OCI-LY3 (cell line): ENCODE data around the gene PEPD.

Experiments
- H2AFZ ChIP-seq: fragments of 200-600, 300-600 bp; shearing (Covaris generic); 2 replicates; pipeline ENCODE4 v1.6.0; 2014; ENCODE audit warnings: antibody characterized with exemption, low read depth, low read length
- H3K27ac ChIP-seq: fragments of 200-600, 300-600 bp; sonication (generic); 2 replicates; pipeline ENCODE4 v1.5.1; 2014; ENCODE audit warnings: mild to moderate bottlenecking, low read length, moderate library complexity, mixed read lengths
- H3K27me3 ChIP-seq: fragments of 200-600, 300-600 bp; sonication (generic); 2 replicates; pipeline ENCODE4 v1.6.1; 2014; ENCODE audit warnings: low read depth, low read length, mixed read lengths
- H3K36me3 ChIP-seq: fragments of 200-600, 300-600 bp; sonication (generic); replicated peaks from 2 replicates; pipeline ENCODE3; 2014; ENCODE audit warnings: low read depth, low read length, mixed read lengths
- H3K4me1 ChIP-seq: fragments of 300-600, 200-600 bp; sonication (generic); 2 replicates; pipeline ENCODE4 v1.6.1; 2014; ENCODE audit warnings: low read length, mixed read lengths
- H3K4me2 ChIP-seq: fragments of 200-600, 300-600 bp; sonication (generic); 2 replicates; pipeline ENCODE4 v1.6.1; 2014; ENCODE audit warnings: low read length, mixed read lengths
- H3K4me3 ChIP-seq: fragments of 300-600, 200-600 bp; sonication (generic); 2 replicates; pipeline ENCODE4 v1.5.1; 2014; ENCODE audit warnings: antibody characterized with exemption, mild to moderate bottlenecking, low read length, moderate library complexity
- H3K79me2 ChIP-seq: fragments of 300-600, 200-600 bp; shearing (Covaris generic); 2 replicates; pipeline ENCODE4 v1.6.1; 2014; ENCODE audit warnings: mild to moderate bottlenecking, low read length, mixed read lengths
- H3K9ac ChIP-seq: fragments of 300-600, 200-600 bp; shearing (Covaris generic); 2 replicates; pipeline ENCODE4 v1.6.0; 2014; ENCODE audit warnings: mild to moderate bottlenecking, low read length, moderate library complexity
- H3K9me3 ChIP-seq: fragments of 200-600, 300-600 bp; shearing (Covaris generic); 2 replicates; pipeline ENCODE4 v1.6.1; 2014; ENCODE audit warnings: low read length, mixed read lengths; ENCODE audit not compliant: insufficient read depth
- H4K20me1 ChIP-seq: fragments of 200-600, 300-600 bp; sonication (generic); 2 replicates; pipeline ENCODE4 v1.6.1; 2016; ENCODE audit warnings: low read length, mixed read lengths; ENCODE audit not compliant: insufficient read depth
- EZH2phosphoT487 ChIP-seq: fragments of 200-600 bp; shearing (Covaris generic); IDR thresholded peaks from 2 replicates; pipeline ENCODE4 v1.6.1; 2018; ENCODE audit warnings: antibody characterized with exemption, mixed run types, low read depth
- TF ChIP-seq, protein P1 (sequence below): fragments of 200-600, 300-600 bp; sonication (generic); IDR thresholded peaks from 2 replicates; pipeline ENCODE4 v1.5.1; 2014; ENCODE audit warnings: antibody characterized with exemption, low read length, low read depth

PEPD gene

DNA sequence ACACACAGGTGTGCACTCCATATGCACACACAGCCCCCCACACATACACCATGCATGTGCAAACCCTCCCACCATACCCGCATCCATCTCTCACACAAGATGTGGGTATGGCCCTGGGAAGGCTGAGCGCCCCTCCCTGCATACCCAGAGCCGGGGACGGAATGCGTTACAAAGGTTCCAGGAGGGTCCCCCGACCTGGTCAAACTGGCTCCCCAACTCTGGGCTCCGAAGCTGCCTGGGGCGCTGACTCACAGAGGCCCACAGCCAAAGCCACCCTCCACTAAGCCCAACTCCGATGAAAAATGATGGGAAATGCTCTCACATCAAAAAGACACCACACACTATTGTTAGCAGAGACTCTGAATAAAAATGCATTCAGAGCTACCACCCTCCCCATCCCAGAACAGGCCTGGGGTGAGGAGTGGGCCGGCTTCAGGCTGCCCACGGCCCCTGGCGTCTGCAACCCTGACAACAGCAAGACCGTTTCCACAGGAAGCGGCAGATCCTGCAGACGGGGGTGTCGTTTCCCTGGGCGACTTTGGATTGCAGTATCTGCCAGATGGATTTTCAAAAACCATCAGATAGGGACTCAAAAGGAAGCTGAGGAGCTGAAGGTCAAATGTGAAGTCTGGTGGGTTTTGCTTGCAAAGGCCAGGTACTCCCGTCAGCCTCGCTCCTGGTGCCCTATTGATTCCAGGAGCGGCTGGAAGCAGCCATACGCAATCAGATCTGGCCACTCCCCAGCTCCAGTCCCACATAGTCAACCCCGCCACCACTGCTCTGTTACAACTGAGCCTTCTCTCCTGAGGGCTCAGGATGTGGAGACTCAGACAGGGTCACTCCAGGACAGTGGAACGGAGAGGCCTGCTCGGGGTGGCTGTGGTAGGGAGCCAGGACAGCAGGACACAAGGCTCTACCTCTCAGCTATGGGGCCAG, 14.3 kb downstream of the PEPD start:
- Histone ChIP-seq H2AFZ (no peak overlapping the region), H3K36me3 (peaks cover 2% of the 10 kb centered on the region), H3K27ac (no peak overlapping the region), H3K4me3 (no peak overlapping the region), H3K79me2 (no peaks in the 10 kb centered on the region), H3K27me3 (no peaks in the 10 kb centered on the region), H3K4me1 (no peaks in the 10 kb centered on the region), H3K9ac (no peak overlapping the region), H4K20me1 (no peaks in the 10 kb centered on the region), H3K9me3 (no peaks in the 10 kb centered on the region), H3K4me2 (no peak overlapping the region)
- TF ChIP-seq, protein P1, sequence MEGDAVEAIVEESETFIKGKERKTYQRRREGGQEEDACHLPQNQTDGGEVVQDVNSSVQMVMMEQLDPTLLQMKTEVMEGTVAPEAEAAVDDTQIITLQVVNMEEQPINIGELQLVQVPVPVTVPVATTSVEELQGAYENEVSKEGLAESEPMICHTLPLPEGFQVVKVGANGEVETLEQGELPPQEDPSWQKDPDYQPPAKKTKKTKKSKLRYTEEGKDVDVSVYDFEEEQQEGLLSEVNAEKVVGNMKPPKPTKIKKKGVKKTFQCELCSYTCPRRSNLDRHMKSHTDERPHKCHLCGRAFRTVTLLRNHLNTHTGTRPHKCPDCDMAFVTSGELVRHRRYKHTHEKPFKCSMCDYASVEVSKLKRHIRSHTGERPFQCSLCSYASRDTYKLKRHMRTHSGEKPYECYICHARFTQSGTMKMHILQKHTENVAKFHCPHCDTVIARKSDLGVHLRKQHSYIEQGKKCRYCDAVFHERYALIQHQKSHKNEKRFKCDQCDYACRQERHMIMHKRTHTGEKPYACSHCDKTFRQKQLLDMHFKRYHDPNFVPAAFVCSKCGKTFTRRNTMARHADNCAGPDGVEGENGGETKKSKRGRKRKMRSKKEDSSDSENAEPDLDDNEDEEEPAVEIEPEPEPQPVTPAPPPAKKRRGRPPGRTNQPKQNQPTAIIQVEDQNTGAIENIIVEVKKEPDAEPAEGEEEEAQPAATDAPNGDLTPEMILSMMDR = no peak
- TF ChIP-seq EZH2phosphoT487 = no peak

DNA sequence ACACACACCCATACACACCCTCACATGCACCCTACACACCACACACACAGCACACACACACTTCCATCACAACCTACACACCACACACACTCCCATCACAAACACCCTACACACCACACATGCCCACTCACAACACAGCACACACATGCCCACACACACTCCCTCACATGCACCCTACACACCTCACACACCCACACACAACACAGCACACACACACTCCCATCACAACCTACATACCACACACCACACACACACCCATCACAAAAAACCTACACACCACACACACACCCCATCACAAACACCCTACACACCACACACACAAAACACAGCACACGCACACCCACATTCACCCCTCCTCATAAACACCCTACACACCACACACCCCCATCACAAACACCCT, 15.1 kb downstream of the PEPD start:
- H3K36me3 ChIP-seq = peaks cover 2% of the 10 kb centered on the region
- H3K79me2 ChIP-seq = no peaks in the 10 kb centered on the region
- no peak overlapping the region for H2AFZ ChIP-seq
- H3K4me2 ChIP-seq = no peak overlapping the region
- no peaks in the 10 kb centered on the region for H3K4me1 ChIP-seq
- no peak overlapping the region for H3K4me3 ChIP-seq
- no peak overlapping the region for H3K27ac ChIP-seq
- H3K9ac ChIP-seq = no peak overlapping the region
- no peaks in the 10 kb centered on the region for H4K20me1 ChIP-seq
- no peak for TF ChIP-seq EZH2phosphoT487
- TF ChIP-seq, protein P1 = no peak
- H3K27me3 ChIP-seq = no peaks in the 10 kb centered on the region
- H3K9me3 ChIP-seq = no peaks in the 10 kb centered on the region

- H4K20me1 ChIP-seq = no peaks in the 10 kb centered on the region
- no peaks in the 10 kb centered on the region for H3K9me3 ChIP-seq
- no peak overlapping the region for H3K9ac ChIP-seq
- no peaks in the 10 kb centered on the region for H3K4me1 ChIP-seq
- H3K4me2 ChIP-seq = no peak overlapping the region
- H2AFZ ChIP-seq = no peak overlapping the region
- no peaks in the 10 kb centered on the region for H3K79me2 ChIP-seq
- no peak overlapping the region for H3K27ac ChIP-seq
- H3K4me3 ChIP-seq = no peak overlapping the region
- TF ChIP-seq, protein P1 = no peak
- no peak for TF ChIP-seq EZH2phosphoT487
- peaks cover 2% of the 10 kb centered on the region for H3K36me3 ChIP-seq
- H3K27me3 ChIP-seq = no peaks in the 10 kb centered on the region
Observed at GRCh38 chr19:33505823-33506222, 15.8 kb downstream of the PEPD start.

DNA sequence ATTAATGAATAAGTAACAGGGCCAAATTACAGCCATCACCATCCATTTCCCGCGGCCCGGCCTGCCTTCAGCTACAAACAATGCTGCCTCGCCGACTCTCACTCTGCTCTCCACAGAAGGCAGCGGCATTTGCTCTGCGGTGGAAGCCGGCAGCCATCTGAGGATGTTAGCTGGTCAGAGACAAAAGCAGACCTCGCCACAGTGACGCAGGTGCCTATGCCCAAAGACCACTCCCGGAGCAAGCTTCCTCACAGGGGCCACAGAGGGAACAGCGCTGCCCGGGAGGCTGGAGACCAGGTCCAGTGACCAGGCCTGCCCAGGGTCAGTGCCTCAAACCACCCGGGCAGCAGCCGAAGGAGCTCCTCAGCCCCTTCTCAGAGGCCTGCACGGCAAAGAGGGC, 16.4 kb downstream of the PEPD start:
- Histone ChIP-seq H3K27ac (no peak overlapping the region), H3K36me3 (peaks cover 2% of the 10 kb centered on the region), H3K27me3 (no peaks in the 10 kb centered on the region), H3K79me2 (no peaks in the 10 kb centered on the region), H2AFZ (no peak overlapping the region), H4K20me1 (no peaks in the 10 kb centered on the region), H3K9me3 (no peaks in the 10 kb centered on the region), H3K4me2 (no peak overlapping the region), H3K9ac (no peak overlapping the region), H3K4me3 (no peak overlapping the region), H3K4me1 (no peaks in the 10 kb centered on the region)
- TF ChIP-seq EZH2phosphoT487 = no peak
